Fibroblast of lung (primary cell): ENCODE data around the gene CGNL1. TPM values are rescaled to one million over a fixed set of nuclear protein-coding genes. Genes with fewer than 3 reads are reported as not detected.

Experiments used
- DNase-seq, 2 donors: peaks; one replicate each; pipeline versions ENCODE4 v3.0.0 to v3.0.0-alpha.2; 2010; ENCODE audit warnings: low read depth in 2 of 2
- H2AFZ ChIP-seq: 2 replicates; pipeline ENCODE4 v1.5.1; 2012; ENCODE audit warnings: low read length, control low read depth, inconsistent platforms
- H3K27ac ChIP-seq: 2 replicates; pipeline ENCODE4 v1.5.1; 2011; ENCODE audit warnings: low read length, control low read depth; ENCODE audit not compliant: insufficient read depth
- H3K27me3 ChIP-seq: 2 replicates; pipeline ENCODE4 v1.5.1; 2011; ENCODE audit warnings: mild to moderate bottlenecking, low read length; ENCODE audit not compliant: control insufficient read depth, insufficient read depth
- H3K36me3 ChIP-seq: 2 replicates; pipeline ENCODE4 v1.5.1; 2011; ENCODE audit warnings: low read length; ENCODE audit not compliant: control insufficient read depth, insufficient read depth
- H3K4me1 ChIP-seq: 2 replicates; pipeline ENCODE4 v1.5.1; 2011; ENCODE audit warnings: low read length; ENCODE audit not compliant: control insufficient read depth, insufficient read depth; ENCODE audit errors: extremely low read depth
- H3K4me2 ChIP-seq: 2 replicates; pipeline ENCODE4 v1.5.1; 2011; ENCODE audit warnings: low read length, control low read depth; ENCODE audit not compliant: insufficient read depth; ENCODE audit errors: extremely low read depth
- H3K4me3 ChIP-seq, 4 experiments: fragments of 200-600 bp in 1 of 4; sonication (generic) in 1 of 4; replicated peaks in 1 of 4; 2 replicates each; pipeline ENCODE4 v1.5.1; 2011 to 2016; ENCODE audit warnings: low read length in 4 of 4, low read depth in 3 of 4, mild to moderate bottlenecking in 3 of 4, control low read depth in 2 of 4, inconsistent platforms in 1 of 4, mixed read lengths in 1 of 4; ENCODE audit not compliant: insufficient read depth in 1 of 4; ENCODE audit errors: control extremely low read depth in 1 of 4
- H3K79me2 ChIP-seq: 2 replicates; pipeline ENCODE4 v1.5.1; 2012; ENCODE audit warnings: mild to moderate bottlenecking, low read length, inconsistent platforms; ENCODE audit not compliant: control insufficient read depth, insufficient read depth
- H3K9ac ChIP-seq: 2 replicates; pipeline ENCODE4 v1.5.1; 2011; ENCODE audit warnings: mild to moderate bottlenecking, low read length, control low read depth; ENCODE audit not compliant: insufficient read depth
- H3K9me3 ChIP-seq: 2 replicates; pipeline ENCODE4 v1.5.1; 2012; ENCODE audit warnings: low read depth, low read length; ENCODE audit not compliant: control insufficient read depth, insufficient read depth
- H4K20me1 ChIP-seq: 2 replicates; pipeline ENCODE4 v1.5.1; 2011; ENCODE audit warnings: low read length; ENCODE audit not compliant: control insufficient read depth, insufficient read depth; ENCODE audit errors: extremely low read depth
- CTCF ChIP-seq, 2 donors: IDR thresholded peaks in 1 of 2; conservative IDR thresholded peaks in 1 of 2; 1 replicate in 1 of 2; 2 replicates in 1 of 2; pipeline ENCODE4 v1.5.1; 2011 to 2012; ENCODE audit warnings: low read length in 2 of 2, control low read depth in 1 of 2, inconsistent platforms in 1 of 2, low read depth in 1 of 2, mild to moderate bottlenecking in 1 of 2
- EZH2 ChIP-seq: IDR thresholded peaks from 2 replicates; pipeline ENCODE4 v1.5.1; 2012; ENCODE audit warnings: low read length, control low read depth, mild to moderate bottlenecking; ENCODE audit errors: missing control alignments
- polyA plus RNA-seq, 2 donors: library from polyadenylated mRNA; depleted of rRNA in 1 of 2; stranded (reverse) in 1 of 2; unstranded in 1 of 2; fragments of >200 nt; gene quantifications; 2 replicates each; pipeline ENCODE4 v1.2.1, GENCODE V29; 2011 to 2012; ENCODE audit warnings: missing spikeins in 1 of 2
- total RNA-seq: library from RNA; depleted of rRNA; stranded (reverse); fragments of >200 nt; gene quantifications from 2 replicates; pipeline ENCODE4 v1.2.1, GENCODE V29; 2014

Gene CGNL1
- total and polyA plus RNA-seq, 2 donors (not counting 1 experiment from before 2014, with no cell fraction given) = 0.18 to 6.1 TPM

- Histone ChIP-seq H3K36me3 (no peaks in the 10 kb centered on the region), H3K4me2 (no peak overlapping the region), H4K20me1 (no peaks in the 10 kb centered on the region), H3K27me3 (no peaks in the 10 kb centered on the region), H3K79me2 (no peaks in the 10 kb centered on the region), H3K9ac (no peak overlapping the region), H3K27ac (no peak overlapping the region), H2AFZ (no peak overlapping the region), H3K4me1 (no peaks in the 10 kb centered on the region), H3K4me3 (no peak overlapping the region), H3K9me3 (no peaks in the 10 kb centered on the region)
- TF ChIP-seq EZH2 = no peak
- TF ChIP-seq CTCF (conservative IDR thresholded peaks at IDR 0.05 in 1 of 2, IDR thresholded peaks at IDR 0.05 in 1 of 2; ENCODE audit: low read depth in 1 of 2, low read length in 2 of 2) = no peak
- DNase-seq = no peak
Observed at GRCh38 chr15:57458356-57458781, 82.1 kb downstream of the CGNL1 start.

- TF ChIP-seq CTCF (conservative IDR thresholded peaks at IDR 0.05 in 1 of 2, IDR thresholded peaks at IDR 0.05 in 1 of 2; ENCODE audit: low read depth in 1 of 2, low read length in 2 of 2) (no peak), EZH2 (no peak)
- no peaks in the 10 kb centered on the region for H3K4me1 ChIP-seq
- H2AFZ ChIP-seq = no peak overlapping the region
- no peaks in the 10 kb centered on the region for H4K20me1 ChIP-seq
- no peak for DNase-seq
- H3K4me2 ChIP-seq = no peak overlapping the region
- H3K4me3 ChIP-seq = no peak overlapping the region
- H3K27ac ChIP-seq = no peak overlapping the region
- no peaks in the 10 kb centered on the region for H3K36me3 ChIP-seq
- H3K9ac ChIP-seq = no peak overlapping the region
- H3K27me3 ChIP-seq = no peaks in the 10 kb centered on the region
- no peaks in the 10 kb centered on the region for H3K79me2 ChIP-seq
- no peaks in the 10 kb centered on the region for H3K9me3 ChIP-seq
Observed at GRCh38 chr15:57460208-57460816, 84.0 kb downstream of the CGNL1 start.

- no peaks in the 10 kb centered on the region for H3K4me1 ChIP-seq
- DNase-seq = no peak
- H3K79me2 ChIP-seq = no peaks in the 10 kb centered on the region
- no peak overlapping the region for H3K4me2 ChIP-seq
- H2AFZ ChIP-seq = no peak overlapping the region
- H3K4me3 ChIP-seq = no peak overlapping the region
- no peaks in the 10 kb centered on the region for H3K36me3 ChIP-seq
- TF ChIP-seq CTCF (conservative IDR thresholded peaks at IDR 0.05 in 1 of 2, IDR thresholded peaks at IDR 0.05 in 1 of 2; ENCODE audit: low read depth in 1 of 2, low read length in 2 of 2) (no peak), EZH2 (no peak)
- no peak overlapping the region for H3K27ac ChIP-seq
- H4K20me1 ChIP-seq = no peaks in the 10 kb centered on the region
- H3K9me3 ChIP-seq = no peaks in the 10 kb centered on the region
- H3K27me3 ChIP-seq = no peaks in the 10 kb centered on the region
- H3K9ac ChIP-seq = no peak overlapping the region
Observed at GRCh38 chr15:57461541-57461940, 85.2 kb downstream of the CGNL1 start.
